ENCODE data around the gene RNF11. TPM values are rescaled to one million over a fixed set of nuclear protein-coding genes. Genes with fewer than 3 reads are reported as not detected.
A peak's percentile ranks its signal among the peaks of the same experiment; 100 is the strongest.

The RNF11 gene
- total RNA-seq, 1 donor from 2014 or later = 126 TPM

GRCh38 chr1:51294566-51295184 is 58.6 kb downstream of the RNF11 start:
- Mint-ChIP-seq H3K4me3 (ENCODE audit: unreplicated experiment) (no peak overlapping the region), H3K27me3 (ENCODE audit: low read depth, unreplicated experiment) (peaks cover 9% of the 10 kb centered on the region), H3K9me3 (ENCODE audit: unreplicated experiment) (no peaks in the 10 kb centered on the region), H3K4me1 (ENCODE audit: low read depth, unreplicated experiment) (peaks cover 5% of the 10 kb centered on the region), H3K27ac (ENCODE audit: unreplicated experiment) (no peak overlapping the region), H3K36me3 (ENCODE audit: low read depth, unreplicated experiment) (peaks cover 6% of the 10 kb centered on the region)
- Histone ChIP-seq H3K9ac (ENCODE audit: low read length) (no peak overlapping the region), H3K27ac (ENCODE audit: low read depth, low read length) (no peak overlapping the region), H3K4me1 (ENCODE audit: insufficient read depth, low read length) (no peaks in the 10 kb centered on the region), H2AFZ (ENCODE audit: low read depth, low read length) (no peak overlapping the region), H3K79me2 (ENCODE audit: insufficient read depth, low read length) (no peaks in the 10 kb centered on the region), H3K4me3 (ENCODE audit: insufficient read depth, low read depth, low read length) (no peak overlapping the region), H3K9me3 (ENCODE audit: insufficient read depth, low read depth, low read length) (no peaks in the 10 kb centered on the region), H3K36me3 (ENCODE audit: insufficient read depth, low read length) (no peaks in the 10 kb centered on the region), H3K27me3 (ENCODE audit: insufficient read depth, low read length) (no peaks in the 10 kb centered on the region), H4K20me1 (ENCODE audit: insufficient read depth, low read length) (no peaks in the 10 kb centered on the region), H3K4me2 (ENCODE audit: low read length) (no peak overlapping the region)
- TF ChIP-seq EZH2 (IDR thresholded peaks at IDR 0.05; ENCODE audit: insufficient read depth, low read length) (no peak), CTCF (IDR thresholded peaks at IDR 0.05; ENCODE audit: insufficient read depth, low read depth, low read length) (no peak)
- no peak for DNase-seq (ENCODE audit: low read depth)
- no peak for FAIRE-seq

- Histone ChIP-seq H3K27ac (ENCODE audit: low read depth, low read length) (no peak overlapping the region), H3K27me3 (ENCODE audit: insufficient read depth, low read length) (no peaks in the 10 kb centered on the region), H3K9ac (ENCODE audit: low read length) (no peak overlapping the region), H3K36me3 (ENCODE audit: insufficient read depth, low read length) (no peaks in the 10 kb centered on the region), H3K4me3 (ENCODE audit: insufficient read depth, low read depth, low read length) (no peak overlapping the region), H4K20me1 (ENCODE audit: insufficient read depth, low read length) (no peaks in the 10 kb centered on the region), H3K79me2 (ENCODE audit: insufficient read depth, low read length) (no peaks in the 10 kb centered on the region), H3K4me2 (ENCODE audit: low read length) (no peak overlapping the region), H3K4me1 (ENCODE audit: insufficient read depth, low read length) (no peaks in the 10 kb centered on the region), H2AFZ (ENCODE audit: low read depth, low read length) (peak overlapping the region; percentile 80), H3K9me3 (ENCODE audit: insufficient read depth, low read depth, low read length) (no peaks in the 10 kb centered on the region)
- H3K4me3 Mint-ChIP-seq (ENCODE audit: unreplicated experiment) = no peak overlapping the region
- FAIRE-seq = no peak
- H3K27me3 Mint-ChIP-seq (ENCODE audit: low read depth, unreplicated experiment) = peaks cover 9% of the 10 kb centered on the region
- TF ChIP-seq CTCF (IDR thresholded peaks at IDR 0.05; ENCODE audit: insufficient read depth, low read depth, low read length) (no peak), EZH2 (IDR thresholded peaks at IDR 0.05; ENCODE audit: insufficient read depth, low read length) (no peak)
- H3K27ac Mint-ChIP-seq (ENCODE audit: unreplicated experiment) = no peak overlapping the region
- no peak for DNase-seq (ENCODE audit: low read depth)
- peaks cover 1% of the 10 kb centered on the region for H3K9me3 Mint-ChIP-seq (ENCODE audit: unreplicated experiment)
- peaks cover 5% of the 10 kb centered on the region for H3K4me1 Mint-ChIP-seq (ENCODE audit: low read depth, unreplicated experiment)
- H3K36me3 Mint-ChIP-seq (ENCODE audit: low read depth, unreplicated experiment) = peaks cover 8% of the 10 kb centered on the region
These were observed 59.9 kb downstream of the RNF11 start for GRCh38 chr1:51295926-51296325.
